ENCODE measurements around the gene MPST.

The MPST gene

DNA sequence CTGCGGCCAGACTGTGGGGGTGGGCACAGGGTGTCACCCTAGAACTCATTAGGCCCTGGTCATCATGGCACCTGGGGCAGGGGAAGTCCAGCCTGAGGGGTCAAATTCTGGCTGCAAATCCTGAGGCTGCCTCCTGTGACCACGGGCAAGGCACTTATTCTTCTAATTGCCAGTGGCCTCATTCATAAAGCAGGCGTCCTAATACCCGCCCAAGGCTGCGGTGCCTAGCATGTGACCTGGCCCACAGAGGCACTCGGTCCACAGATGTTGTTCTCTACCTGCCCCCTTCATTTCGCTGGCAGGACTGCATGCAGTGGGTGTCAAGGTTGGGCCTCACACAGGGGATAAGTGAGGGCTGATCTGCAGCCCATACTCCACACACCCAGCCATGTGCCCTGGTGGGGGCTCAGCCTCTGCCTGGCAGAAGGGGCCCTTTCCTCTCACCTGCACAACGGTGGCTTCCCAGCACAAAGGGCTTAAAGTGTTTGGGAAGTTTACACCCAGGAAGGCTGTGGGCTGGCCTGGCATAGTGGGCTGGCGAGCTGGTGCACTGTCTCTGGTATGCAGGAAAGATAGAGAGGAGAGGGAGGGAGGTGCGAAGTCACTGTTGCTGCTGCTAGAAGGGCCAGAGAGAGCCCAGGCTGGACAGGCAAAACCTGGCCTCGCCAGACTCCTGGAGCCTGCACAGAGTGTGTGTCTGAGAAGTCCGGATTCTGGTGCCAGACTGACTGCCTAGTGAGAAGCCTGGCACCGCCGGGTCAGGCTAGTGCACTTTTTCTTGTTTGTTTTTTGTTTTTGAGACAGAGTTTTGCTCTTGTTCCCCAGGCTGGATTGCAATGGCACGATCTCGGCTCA is 3.2 kb downstream of the MPST start:
- no peak for DNase-seq (ENCODE audit: low read depth, low spot score)

DNA sequence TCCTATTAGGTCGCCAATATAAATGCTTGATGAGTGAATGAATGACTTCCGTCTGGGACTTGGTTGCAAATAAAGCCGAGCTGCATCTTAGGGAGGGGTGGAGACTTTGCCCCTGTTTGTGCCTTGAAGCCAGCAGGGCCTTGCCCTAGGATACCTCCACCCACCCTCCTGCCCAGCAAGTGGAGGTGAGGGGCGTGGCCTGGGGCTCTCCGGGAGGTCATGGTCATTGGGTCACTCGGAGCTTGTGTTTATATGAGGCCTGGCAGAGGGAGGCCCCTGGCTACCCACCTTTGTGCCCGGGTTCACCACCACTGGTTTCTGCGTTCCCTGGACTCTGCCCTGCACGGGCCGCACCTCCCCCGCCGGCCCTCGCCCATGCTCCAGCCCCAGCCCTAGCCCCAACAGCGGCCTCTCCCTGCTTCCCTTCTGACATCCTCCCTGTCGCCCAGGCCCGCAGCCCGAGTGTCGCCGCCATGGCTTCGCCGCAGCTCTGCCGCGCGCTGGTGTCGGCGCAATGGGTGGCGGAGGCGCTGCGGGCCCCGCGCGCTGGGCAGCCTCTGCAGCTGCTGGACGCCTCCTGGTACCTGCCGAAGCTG is 4.3 kb downstream of the MPST start:
- DNase-seq (ENCODE audit: low read depth, low spot score) = no peak

DNA sequence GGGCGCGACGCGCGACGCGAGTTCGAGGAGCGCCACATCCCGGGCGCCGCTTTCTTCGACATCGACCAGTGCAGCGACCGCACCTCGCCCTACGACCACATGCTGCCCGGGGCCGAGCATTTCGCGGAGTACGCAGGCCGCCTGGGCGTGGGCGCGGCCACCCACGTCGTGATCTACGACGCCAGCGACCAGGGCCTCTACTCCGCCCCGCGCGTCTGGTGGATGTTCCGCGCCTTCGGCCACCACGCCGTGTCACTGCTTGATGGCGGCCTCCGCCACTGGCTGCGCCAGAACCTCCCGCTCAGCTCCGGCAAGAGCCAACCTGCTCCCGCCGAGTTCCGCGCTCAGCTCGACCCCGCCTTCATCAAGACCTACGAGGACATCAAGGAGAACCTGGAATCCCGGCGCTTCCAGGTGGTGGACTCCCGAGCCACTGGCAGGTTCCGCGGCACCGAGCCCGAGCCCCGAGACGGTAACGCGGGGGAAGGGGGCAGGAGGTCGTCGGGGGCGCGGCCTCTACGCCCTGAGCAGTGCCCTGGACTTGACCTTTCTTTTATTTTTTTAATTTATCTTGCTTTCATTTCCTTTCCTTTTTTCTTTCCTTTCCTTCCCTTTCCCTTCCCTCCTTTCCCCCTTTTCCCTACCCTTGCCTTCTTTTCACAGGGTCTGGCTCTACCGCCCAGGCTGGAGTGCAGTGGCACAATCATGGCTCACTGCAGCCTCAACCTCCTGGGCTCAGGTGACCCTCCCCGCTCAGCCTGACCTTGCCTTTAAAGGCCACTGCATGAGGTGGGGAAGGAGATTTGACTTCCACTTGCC is 5.0 kb downstream of the MPST start:
- DNase-seq (ENCODE audit: low read depth, low spot score) = no peak

DNA sequence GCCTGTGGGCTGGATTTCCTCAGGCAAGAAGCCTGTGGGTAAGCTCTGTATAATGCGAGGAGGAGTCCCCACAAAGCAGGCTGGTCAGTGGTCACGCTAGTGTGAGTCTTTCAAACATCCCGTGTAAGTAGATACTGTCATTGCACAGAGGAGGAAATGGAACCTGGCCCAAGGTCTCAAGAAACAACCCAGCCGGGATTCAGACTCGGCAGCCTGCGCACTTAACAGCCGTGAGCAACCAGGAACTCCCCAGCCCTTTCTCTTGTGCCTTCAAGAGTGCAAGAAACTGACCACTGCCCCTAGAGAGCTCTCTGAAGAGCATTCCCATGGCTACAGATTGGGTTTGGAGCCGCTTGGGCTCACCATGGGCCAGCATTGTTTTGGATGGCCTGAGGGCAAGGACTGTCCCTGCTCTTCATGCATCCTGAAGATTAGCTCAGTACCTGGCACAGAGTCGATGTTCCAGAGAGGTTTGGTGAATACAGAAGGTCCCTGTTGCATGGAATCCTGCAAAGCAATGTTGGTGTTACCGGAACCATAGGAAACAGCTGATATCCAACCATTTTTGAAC is 6.0 kb downstream of the MPST start:
- no peak for DNase-seq (ENCODE audit: low read depth, low spot score)

DNA sequence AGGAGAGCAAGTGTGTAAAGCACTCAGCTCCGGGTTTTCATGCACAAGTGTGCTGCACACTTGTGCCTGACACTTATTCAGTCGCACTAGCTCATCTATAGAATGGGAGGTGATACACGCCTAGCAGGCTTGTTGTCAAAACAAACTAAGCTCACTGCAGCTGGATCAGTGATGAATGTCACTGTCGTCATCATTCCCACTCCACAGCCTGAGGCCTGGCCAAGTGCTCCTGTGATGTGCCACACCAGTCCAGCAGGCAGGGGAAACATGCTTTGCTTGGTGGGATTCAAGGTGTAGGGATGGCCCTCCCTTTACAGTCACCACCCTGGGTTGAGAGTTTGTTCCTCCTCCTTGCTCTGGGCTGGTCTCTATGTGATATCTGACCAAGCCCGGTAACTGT is 6.8 kb downstream of the MPST start:
- no peak for DNase-seq (ENCODE audit: low read depth, low spot score)

DNA sequence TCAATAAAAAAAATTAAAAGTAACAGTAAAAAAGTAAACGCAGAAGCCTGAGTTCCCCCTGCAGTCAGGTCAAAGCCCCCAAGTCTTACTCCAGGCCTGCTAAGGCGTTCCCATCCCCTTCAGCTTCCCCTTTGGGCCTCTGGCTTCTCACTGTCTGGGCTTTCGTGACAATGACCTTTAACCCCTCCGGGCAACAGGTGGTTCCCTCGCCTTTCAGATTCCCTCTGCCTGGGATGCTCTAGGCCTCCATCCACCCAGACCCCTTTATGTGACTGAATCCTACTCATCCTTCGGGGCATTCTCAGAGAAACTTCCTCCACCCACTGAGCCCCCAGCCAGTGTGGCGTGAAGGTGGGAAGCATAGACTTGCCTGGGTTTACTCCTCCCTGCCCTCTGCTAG is 8.0 kb downstream of the MPST start:
- no peak for DNase-seq (ENCODE audit: low read depth, low spot score)

DNA sequence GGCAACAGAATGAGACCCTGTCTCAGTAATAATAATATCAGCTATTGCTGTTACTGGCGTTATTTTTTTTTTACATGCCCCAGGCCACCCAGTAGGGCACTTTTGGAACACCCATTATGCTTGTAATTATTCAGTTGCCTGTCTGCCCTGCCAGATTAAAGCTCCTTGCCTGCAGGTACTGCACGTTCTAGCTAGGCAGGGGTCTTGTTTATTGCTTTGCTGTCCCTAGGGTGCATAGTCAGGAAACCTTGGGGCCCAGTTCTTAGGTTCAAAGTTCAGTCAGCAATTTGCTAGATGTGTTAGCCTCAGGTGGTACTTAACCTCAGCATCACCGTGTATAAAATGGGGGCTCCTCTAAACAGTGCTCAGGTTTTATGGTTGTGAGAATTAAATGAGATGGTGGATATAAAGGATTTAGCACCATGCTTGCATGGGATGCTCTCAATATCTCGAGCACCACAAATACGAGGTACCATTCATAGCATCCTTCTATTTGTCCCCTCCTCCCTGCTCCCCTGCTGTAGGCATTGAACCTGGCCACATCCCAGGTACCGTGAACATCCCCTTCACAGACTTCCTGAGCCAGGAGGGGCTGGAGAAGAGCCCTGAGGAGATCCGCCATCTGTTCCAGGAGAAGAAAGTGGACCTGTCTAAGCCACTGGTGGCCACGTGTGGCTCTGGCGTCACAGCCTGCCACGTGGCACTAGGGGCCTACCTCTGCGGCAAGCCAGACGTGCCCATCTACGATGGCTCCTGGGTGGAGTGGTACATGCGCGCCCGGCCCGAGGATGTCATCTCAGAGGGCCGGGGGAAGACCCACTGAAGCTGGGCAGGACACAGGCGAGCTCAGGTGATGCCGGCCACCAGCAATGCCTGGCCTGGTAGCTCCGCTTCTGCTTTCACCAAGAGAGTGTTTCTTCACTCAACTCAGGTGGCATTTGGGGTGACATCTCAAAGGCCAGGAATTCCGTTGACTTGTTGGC is 9.4 kb downstream of the MPST start:
- no peak for DNase-seq (ENCODE audit: low read depth, low spot score)

DNA sequence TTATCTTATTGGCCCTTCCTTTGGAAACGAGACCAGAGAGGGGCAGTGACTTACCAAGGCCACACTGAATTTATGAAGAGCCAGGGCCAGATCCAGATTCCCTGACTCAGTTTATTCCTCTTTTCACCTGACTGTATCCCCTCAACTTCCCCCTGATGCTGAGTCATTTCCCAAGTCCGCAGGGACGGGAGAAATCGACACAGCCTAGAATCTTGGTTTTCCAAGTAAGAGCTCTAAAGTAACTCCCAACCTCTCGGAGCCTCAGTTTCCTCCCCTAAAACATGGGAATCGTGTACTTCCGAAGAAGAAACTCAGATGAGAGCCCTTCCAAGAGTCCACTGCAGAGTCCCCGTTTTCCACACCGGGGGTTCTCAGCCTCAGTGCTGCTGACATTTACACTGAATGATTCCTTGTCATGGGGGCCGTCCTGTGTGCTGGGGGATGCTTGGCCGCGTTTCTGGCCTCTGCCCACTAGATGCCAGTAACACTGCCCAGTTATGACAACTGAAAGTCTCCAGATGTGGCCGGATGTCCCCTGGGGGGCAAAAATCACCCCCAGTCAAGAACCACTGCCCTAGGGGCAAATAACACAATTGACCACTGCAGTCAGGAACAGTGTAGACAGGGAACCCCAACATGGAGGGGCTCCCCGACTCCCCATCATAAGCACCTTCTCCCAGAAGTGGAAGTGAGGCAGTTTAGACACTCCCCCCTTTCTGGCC is 11.2 kb downstream of the MPST start:
- DNase-seq (ENCODE audit: low read depth, low spot score) = no peak

DNA sequence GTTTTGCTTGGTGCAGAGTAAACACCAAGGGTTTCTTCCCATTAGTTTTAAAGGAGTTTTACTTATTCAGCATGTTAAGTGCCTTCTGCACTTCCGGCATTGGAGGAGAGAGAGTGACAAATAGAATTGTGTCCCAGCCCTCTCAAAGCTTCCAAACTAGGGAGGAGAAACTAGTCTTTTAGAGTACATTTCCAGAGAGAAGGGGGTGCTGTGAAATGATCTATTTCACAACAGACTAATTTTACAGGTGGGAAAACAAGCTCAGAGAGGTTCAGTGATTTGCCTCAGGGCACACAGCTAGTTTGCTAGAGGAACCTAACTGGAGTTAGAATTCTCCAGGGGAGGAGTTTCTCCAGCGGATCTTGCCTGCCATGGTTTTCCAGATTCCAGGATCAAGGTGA is 12.6 kb downstream of the MPST start:
- DNase-seq (ENCODE audit: low read depth, low spot score) = no peak

DNA sequence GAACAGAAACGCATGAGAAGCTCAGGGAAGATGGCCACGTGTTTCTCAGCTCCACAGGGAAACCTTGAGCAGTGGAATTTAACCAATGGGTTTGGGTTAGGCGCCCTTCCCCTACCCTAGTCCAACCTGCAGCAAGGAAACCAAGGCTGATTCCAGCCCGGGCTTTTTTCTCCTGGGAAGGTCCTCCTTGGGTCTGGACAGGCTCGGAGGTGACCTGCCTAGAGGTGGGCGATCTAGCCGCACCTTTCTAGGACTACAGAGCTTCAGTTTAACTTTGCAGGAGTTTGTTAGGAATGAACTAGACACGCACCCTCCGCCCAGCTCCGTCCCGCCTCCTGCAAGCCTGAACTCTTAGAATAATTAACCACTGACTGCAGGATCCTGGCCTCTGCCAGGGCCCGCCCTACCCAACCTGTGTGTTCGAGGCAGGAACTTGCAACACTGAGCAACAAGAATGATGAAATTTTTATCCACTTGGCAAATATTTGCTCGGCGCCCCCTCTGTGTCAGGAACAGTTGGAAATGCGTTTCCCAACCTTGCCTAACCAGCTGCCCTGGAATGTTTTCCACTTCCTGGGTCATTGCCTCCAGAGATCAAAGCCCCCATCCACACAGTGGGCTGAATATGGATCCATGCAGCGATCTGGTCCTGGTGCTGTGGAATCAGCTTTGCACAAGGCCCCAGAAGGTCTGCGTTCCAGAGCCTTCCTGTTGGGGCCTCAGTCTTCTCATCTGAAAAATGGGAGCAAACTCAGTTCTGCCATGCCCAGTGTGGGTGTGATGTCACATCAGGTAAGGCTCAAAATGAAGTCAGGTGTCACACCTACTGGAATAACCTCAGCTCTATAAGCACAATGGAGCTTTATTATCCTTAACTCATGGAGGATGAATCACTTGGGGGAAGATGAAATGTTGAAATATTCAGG is 13.3 kb downstream of the MPST start:
- DNase-seq (ENCODE audit: low read depth, low spot score) = no peak

DNA sequence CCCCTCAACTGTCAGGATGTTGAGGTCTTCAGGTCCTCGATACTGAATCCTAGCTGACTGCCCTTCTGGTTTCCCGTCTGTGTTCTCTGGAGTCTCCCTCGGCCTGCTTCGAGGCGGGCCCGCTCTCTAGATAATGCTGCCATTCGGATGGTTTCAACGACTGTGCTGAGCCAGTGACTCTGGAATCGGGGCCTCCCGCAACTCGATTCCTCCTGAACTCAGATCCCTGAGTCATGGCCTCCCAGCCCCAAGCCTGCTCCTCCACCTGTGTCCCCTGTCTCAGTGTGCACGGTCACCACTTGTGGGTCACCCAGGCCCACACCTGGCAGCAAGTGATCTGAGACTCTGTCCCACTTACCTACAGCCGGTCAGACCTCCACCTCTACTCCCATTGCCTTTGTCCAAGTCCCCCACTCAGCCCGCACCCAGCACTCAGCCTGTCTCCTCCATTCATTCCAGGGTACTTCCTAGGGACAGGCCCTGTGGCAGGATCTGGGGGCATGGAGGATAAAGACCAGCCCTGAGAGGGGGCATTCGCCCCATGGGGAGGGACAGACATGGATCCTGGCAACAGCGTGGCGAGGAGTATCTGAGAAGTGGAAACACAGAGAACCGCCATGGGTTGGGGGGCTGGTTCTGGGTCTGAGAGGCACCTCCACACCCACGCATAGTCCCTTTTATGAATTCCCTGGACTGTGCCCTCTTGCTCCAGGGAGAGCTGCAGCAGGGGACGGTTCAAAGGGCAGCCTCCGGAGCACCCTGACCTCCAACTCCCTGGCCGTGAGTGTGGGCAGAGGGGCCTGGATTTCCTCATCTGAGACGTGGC is 14.3 kb downstream of the MPST start:
- no peak for DNase-seq (ENCODE audit: low read depth, low spot score)

DNA sequence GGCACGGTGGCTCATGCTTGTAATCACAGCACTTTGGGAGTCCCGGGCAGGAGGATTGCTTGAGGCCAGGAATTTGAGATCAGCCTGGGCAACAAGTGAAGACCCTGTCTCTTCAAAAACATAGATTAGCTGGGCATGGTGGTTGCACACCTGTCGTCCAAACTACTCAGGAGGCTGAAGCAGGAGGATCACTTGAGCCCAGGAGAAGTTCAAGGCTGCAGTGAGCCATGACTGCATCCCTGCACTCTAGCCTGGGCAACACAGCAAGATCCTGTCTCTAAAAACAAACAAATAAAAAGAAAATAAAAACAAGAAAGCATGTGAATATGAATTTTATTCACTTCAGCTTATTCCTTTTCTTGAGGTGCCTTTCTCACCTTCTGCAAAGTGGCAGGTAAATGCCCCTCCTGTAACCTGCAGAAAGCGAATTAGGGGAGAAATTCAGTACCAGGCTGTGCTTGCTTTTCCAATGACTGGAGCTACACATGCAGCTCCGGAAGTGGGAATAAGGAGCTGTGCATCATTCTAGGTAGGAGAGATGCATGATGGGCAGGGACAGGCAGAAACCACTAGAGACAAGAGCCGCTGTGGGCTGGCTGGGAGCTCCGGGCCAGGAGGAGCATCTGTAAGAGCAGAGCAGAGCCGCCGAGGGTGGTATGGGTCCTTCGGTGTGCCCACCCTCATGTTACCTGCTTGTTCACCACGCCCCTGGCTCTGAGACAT is 17.3 kb downstream of the MPST start:
- no peak for DNase-seq (ENCODE audit: low read depth, low spot score)

DNA sequence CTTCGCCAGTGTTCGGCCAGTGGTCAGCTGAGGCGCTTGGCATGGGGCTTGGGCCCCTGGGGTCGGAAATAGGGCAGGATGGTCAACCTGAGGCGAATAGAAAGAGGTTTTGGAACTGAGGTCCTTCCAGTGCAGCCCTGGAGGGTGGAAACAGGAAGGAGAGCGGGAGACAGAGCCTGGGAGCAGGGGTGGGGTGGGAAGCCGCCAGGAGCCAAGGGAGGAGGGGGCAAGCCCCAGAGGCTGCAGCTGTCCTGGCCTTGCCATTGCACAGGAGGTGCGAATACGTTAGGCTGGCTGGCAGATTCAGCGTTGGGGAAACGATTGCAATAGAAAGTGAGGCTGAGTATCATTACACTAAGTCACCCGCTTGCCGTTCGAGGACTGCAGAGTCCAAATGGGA is 18.1 kb downstream of the MPST start:
- DNase-seq (ENCODE audit: low read depth, low spot score) = no peak

DNA sequence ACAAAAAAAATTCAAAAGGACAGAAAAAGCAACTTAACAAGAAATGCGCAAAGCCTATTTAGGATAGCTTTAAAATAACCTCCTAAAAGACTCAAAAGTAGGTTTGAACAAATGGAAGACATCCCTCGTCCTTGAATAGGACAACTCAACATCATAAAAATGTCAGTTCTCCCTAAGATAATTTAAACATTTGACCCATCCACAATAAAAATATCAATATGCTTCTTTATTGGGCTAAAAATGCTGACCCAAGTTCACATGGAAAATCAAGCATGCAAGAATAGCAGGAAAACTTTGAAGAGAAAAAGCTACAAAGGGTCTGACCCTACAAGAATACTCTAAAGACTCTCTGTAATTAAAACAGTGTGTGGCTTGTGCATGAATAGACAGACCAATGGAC is 19.9 kb downstream of the MPST start:
- no peak for DNase-seq (ENCODE audit: low read depth, low spot score)

DNA sequence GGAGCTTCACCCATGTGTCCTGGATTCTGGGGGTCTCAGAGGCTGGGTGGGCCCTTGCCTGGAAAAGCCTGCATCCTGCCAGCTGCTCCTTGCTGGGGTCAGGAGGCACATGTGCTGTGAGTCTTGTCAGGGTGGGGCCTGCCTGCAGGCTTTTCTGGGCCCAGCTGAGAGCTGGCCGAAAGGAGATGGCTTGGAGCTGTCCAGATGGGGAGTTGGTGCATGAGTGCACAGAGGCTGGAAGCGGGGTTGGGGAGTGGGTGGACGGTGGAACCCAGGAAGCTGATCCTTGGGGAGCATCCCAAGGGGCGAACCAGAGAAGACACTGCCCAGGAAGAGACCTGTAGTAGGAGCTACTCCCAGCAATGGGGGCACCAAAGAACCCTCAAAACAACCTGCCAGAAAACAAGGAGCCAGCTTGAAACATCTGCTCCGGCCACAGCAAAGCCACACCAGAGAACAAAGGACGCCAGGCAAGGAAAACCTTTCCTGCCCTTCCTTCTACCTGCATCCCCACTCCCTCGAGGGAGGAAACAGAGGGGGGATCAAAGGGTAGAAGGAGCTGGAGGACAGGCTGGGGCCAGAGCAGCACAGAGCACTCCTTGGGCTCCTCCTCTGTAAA is 23.8 kb downstream of the MPST start:
- DNase-seq (ENCODE audit: low read depth, low spot score) = no peak

DNA sequence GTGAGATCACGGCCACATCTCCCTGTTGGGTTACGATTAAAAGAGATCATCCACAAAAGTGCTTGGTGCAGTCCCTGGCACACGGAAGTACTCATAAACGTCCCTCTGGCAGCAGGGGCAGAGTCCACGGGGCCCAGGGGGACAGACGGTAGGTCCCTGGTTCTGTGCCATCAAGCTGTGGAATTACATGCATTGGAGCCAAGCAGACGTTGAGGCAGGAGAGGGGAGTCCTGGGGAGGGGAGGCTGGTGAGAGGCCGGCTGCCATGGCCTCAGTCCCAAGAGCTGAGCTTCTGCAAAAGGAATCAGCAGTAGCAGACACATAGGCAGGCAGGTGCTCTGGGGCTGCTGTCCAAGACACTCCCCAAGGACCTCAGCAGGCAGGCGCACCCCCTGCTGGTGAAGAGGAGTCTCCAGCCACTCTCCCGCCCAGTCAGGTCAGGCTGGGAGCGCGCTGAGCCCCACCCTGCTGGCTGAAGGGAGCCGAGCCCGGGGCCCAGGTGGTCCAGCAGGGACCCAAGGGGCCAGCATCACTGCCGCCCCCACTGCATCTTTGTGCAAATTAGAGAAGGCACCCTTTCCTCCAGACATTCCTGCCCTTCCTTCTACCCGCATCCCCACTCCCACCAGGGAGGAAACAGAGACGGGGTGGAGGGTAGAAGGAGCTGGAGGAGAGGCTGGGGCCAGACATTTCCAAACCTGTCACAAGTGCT is 24.4 kb downstream of the MPST start:
- no peak for DNase-seq (ENCODE audit: low read depth, low spot score)

All from activated naive CD8-positive, alpha-beta T cell treated with anti-CD3 and anti-CD28 coated beads, Interleukin-2, amount 50 U/mL, for 16 hours (primary cell).